ENCODE measurements around the gene SYT2. TPM values are rescaled to one million over a fixed set of nuclear protein-coding genes. Genes with fewer than 3 reads are reported as not detected.

The SYT2 gene
- polyA plus RNA-seq, 1 of the 3 experiments (the other 2 are of a cell fraction), result 0.03 TPM

DNA sequence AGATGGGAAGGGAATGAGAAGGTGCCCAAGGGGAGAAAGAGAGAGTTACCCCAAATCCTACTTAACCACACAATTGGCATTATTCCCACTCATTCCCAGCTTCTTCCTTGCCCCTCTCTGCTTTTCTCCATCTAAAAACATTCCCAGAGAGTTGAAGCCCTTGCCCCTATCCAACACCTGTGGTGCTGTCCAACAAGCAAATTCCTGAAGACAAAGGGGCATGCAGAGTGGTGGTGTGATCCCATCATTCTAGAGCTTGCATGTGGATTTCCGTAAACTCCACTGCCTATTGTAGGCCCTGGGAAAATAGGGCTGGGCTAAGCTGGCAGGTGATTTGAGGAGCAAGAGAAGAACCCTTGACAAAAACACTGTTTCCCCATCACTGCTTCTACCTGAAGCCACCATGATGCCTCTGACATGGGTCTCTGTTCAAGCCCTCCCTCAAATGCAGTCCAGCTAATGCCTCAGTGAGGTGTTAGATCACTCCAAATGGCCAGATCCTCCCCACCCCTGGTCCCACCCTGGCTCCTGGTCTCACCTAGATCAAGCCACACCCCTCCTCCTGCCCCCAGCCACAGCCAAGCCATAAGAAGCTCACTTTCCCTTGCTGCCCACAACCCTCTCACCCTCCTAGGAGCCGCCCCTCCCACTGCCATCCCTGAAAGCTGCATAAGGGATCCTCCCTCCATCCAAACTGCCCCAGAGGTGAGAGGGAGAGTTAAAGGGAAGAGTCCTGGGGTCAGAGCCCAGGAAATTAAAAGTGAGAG lies 29.5 kb downstream of the SYT2 start:
- no peak for DNase-seq
- H3K9me3 ChIP-seq, result no peaks in the 10 kb centered on the region
- peaks cover 25% of the 10 kb centered on the region; the same call in 1 of the 2 replicates for H3K27me3 ChIP-seq (ENCODE audit: insufficient read depth)
- H3K4me3 ChIP-seq (ENCODE audit: low read depth in 2 of 2, low read length in 1 of 2), result no peak overlapping the region
- WGBS (ENCODE audit: low lambda C conversion rate), result 67% methylated on average over 2 of the region's 2 CpGs
- H3K79me2 ChIP-seq (ENCODE audit: insufficient read depth), result no peaks in the 10 kb centered on the region
- CTCF ChIA-PET, result interaction anchor here (0.9 to 2.3 kb wide), 3 partner anchors 14 to 217 kb away, joined by 3 to 10 read pairs (median 3); no protein-coding TSS in a partner anchor
- H3K27ac ChIP-seq (ENCODE audit: low read depth in 2 of 2, low read length in 1 of 2), result no peak overlapping the region
- H3K9ac ChIP-seq, result no peak overlapping the region
- POLR2A ChIA-PET, result no interaction called here
- H3K4me2 ChIP-seq, result no peak overlapping the region
- H3K9me2 ChIP-seq, result no peaks in the 10 kb centered on the region
- H3F3A ChIP-seq (replicated peaks; ENCODE audit: insufficient read depth), result no peaks in the 10 kb centered on the region
- H4K20me1 ChIP-seq (ENCODE audit: insufficient read depth), result no peaks in the 10 kb centered on the region
- no peaks in the 10 kb centered on the region for H3K36me3 ChIP-seq (replicated peaks in 1 of 2; ENCODE audit: control insufficient read depth in 1 of 2, insufficient read depth in 2 of 2, low read length in 1 of 2)
- H2AFZ ChIP-seq (ENCODE audit: low read depth), result no peak overlapping the region
- peaks cover 0 to 4% of the 10 kb centered on the region in 2 experiments; a peak in 1 of 4 replicates for H3K4me1 ChIP-seq (ENCODE audit: control insufficient read depth in 1 of 2, insufficient read depth in 2 of 2, low read depth in 1 of 2, low read length in 1 of 2)
- TF ChIP-seq, protein P1, sequence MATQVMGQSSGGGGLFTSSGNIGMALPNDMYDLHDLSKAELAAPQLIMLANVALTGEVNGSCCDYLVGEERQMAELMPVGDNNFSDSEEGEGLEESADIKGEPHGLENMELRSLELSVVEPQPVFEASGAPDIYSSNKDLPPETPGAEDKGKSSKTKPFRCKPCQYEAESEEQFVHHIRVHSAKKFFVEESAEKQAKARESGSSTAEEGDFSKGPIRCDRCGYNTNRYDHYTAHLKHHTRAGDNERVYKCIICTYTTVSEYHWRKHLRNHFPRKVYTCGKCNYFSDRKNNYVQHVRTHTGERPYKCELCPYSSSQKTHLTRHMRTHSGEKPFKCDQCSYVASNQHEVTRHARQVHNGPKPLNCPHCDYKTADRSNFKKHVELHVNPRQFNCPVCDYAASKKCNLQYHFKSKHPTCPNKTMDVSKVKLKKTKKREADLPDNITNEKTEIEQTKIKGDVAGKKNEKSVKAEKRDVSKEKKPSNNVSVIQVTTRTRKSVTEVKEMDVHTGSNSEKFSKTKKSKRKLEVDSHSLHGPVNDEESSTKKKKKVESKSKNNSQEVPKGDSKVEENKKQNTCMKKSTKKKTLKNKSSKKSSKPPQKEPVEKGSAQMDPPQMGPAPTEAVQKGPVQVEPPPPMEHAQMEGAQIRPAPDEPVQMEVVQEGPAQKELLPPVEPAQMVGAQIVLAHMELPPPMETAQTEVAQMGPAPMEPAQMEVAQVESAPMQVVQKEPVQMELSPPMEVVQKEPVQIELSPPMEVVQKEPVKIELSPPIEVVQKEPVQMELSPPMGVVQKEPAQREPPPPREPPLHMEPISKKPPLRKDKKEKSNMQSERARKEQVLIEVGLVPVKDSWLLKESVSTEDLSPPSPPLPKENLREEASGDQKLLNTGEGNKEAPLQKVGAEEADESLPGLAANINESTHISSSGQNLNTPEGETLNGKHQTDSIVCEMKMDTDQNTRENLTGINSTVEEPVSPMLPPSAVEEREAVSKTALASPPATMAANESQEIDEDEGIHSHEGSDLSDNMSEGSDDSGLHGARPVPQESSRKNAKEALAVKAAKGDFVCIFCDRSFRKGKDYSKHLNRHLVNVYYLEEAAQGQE (IDR thresholded peaks at IDR 0.05; ENCODE audit: low read depth, low read length), result peak; percentile 87
- TF ChIP-seq ELF1 (IDR thresholded peaks at IDR 0.05), result no peak

DNA sequence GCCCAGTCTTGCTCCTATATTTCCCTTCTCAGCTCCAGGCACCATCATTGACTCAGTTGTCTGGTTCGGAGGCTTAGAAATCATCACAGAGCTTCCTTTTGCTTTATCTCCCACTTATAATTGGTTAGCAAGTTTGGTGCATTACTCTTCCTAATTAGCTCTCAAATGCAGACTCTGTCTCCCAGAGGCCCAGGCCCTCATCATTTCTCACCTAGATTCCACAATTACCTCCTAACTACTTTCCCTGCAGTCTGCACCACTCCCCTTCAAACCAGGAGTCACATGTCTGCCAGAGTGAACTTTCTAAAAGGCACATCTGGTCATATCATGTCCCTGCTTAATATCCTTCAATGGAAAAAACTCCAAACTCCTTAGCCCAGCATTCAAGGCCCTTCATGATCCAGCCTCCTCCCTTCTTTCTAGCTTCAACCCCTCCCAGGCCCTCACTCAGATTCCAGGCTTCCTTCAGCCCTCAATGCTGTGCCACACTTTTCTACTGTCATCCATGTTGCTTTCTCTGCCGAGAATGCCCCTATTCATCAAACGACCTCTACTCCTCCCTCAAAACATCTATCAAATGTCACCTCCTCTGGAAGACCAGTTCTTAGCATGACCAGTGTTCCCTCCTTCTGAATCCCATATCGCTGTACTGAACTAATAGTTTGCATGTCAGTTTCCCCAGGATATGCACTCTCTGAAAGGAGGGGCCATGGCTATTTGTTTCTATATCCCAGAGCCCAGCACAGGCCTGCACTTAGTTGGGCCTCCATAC lies 30.7 kb downstream of the SYT2 start:
- ChIA-PET CTCF (interaction anchor here (1.1 to 2.3 kb wide), 2 partner anchors 40 to 218 kb away, joined by 3 to 10 read pairs; no protein-coding TSS in a partner anchor), POLR2A (no interaction called here)
- Histone ChIP-seq H4K20me1 (ENCODE audit: insufficient read depth) (no peaks in the 10 kb centered on the region), H3K4me3 (ENCODE audit: low read depth in 2 of 2, low read length in 1 of 2) (no peak overlapping the region), H3K27ac (ENCODE audit: low read depth in 2 of 2, low read length in 1 of 2) (no peak overlapping the region), H3K79me2 (ENCODE audit: insufficient read depth) (no peaks in the 10 kb centered on the region), H3K9me2 (no peaks in the 10 kb centered on the region), H2AFZ (ENCODE audit: low read depth) (no peak overlapping the region), H3K4me2 (no peak overlapping the region), H3K9me3 (no peaks in the 10 kb centered on the region), H3K27me3 (ENCODE audit: insufficient read depth) (peaks cover 22% of the 10 kb centered on the region; the same call in 1 of the 2 replicates), H3K9ac (no peak overlapping the region), H3K4me1 (ENCODE audit: control insufficient read depth in 1 of 2, insufficient read depth in 2 of 2, low read depth in 1 of 2, low read length in 1 of 2) (peaks cover 0 to 2% of the 10 kb centered on the region in 2 experiments; a peak in 1 of 4 replicates), H3F3A (replicated peaks; ENCODE audit: insufficient read depth) (no peaks in the 10 kb centered on the region), H3K36me3 (replicated peaks in 1 of 2; ENCODE audit: control insufficient read depth in 1 of 2, insufficient read depth in 2 of 2, low read length in 1 of 2) (no peaks in the 10 kb centered on the region)
- DNase-seq, result no peak
- TF ChIP-seq SIN3A (IDR thresholded peaks at IDR 0.05; ENCODE audit: borderline replicate concordance, low read depth, low read length) (no peak), TCF12 (IDR thresholded peaks at IDR 0.05) (no peak), FOXJ3 (CRISPR knock-in tag; IDR thresholded peaks at IDR 0.05) (no peak), CHD2 (IDR thresholded peaks at IDR 0.05; ENCODE audit: low read length, partially characterized antibody) (no peak), SMC3 (IDR thresholded peaks at IDR 0.05; ENCODE audit: low read depth, low read length) (no peak), MEF2A (IDR thresholded peaks at IDR 0.05; ENCODE audit: borderline replicate concordance, low read depth) (no peak), TEAD4 (IDR thresholded peaks at IDR 0.05; ENCODE audit: borderline replicate concordance, insufficient read depth) (no peak), IRF3 (IDR thresholded peaks at IDR 0.05; ENCODE audit: low read depth, low read length) (no peak), YY1 (IDR thresholded peaks at IDR 0.05; ENCODE audit: low read depth) (no peak), GATA2 (CRISPR knock-in tag; IDR thresholded peaks at IDR 0.05) (no peak), FOSL2 (IDR thresholded peaks at IDR 0.05; ENCODE audit: borderline replicate concordance, low read depth) (no peak), RAD21 (IDR thresholded peaks at IDR 0.05; ENCODE audit: low read length) (no peak)
- TF ChIP-seq, protein P2, sequence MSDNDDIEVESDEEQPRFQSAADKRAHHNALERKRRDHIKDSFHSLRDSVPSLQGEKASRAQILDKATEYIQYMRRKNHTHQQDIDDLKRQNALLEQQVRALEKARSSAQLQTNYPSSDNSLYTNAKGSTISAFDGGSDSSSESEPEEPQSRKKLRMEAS (IDR thresholded peaks at IDR 0.05; ENCODE audit: low read depth), result no peak
- TF ChIP-seq, protein P3, sequence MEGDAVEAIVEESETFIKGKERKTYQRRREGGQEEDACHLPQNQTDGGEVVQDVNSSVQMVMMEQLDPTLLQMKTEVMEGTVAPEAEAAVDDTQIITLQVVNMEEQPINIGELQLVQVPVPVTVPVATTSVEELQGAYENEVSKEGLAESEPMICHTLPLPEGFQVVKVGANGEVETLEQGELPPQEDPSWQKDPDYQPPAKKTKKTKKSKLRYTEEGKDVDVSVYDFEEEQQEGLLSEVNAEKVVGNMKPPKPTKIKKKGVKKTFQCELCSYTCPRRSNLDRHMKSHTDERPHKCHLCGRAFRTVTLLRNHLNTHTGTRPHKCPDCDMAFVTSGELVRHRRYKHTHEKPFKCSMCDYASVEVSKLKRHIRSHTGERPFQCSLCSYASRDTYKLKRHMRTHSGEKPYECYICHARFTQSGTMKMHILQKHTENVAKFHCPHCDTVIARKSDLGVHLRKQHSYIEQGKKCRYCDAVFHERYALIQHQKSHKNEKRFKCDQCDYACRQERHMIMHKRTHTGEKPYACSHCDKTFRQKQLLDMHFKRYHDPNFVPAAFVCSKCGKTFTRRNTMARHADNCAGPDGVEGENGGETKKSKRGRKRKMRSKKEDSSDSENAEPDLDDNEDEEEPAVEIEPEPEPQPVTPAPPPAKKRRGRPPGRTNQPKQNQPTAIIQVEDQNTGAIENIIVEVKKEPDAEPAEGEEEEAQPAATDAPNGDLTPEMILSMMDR (IDR thresholded peaks at IDR 0.05), result no peak
- WGBS (ENCODE audit: low lambda C conversion rate), result 32% methylated on average over 4 of the region's 4 CpGs

Measured in SK-N-SH (cell line).